Testis (tissue), 3 donors: ENCODE results near the gene PPARG. TPM values are rescaled to one million over a fixed set of nuclear protein-coding genes. Genes with fewer than 3 reads are reported as not detected.
A peak's percentile ranks its signal among the peaks of the same experiment; 100 is the strongest.

Source experiments
- DNase-seq: peaks from one replicate; pipeline ENCODE4 v3.0.0-alpha.2; 2019
- H3K27ac ChIP-seq, 2 donors: fragments of 200-600 bp; sonication (generic); one replicate each; pipeline ENCODE4 v1.5.1; 2019
- H3K27me3 ChIP-seq: fragments of 200-600 bp; sonication (generic); one replicate; pipeline ENCODE4 v1.5.1; 2019
- H3K36me3 ChIP-seq: fragments of 200-600 bp; sonication (generic); one replicate; pipeline ENCODE4 v1.5.1; 2017; ENCODE audit warnings: low read depth; ENCODE audit errors: missing control alignments
- H3K4me1 ChIP-seq: fragments of 200-600 bp; sonication (generic); one replicate; pipeline ENCODE4 v1.5.1; 2019
- H3K4me3 ChIP-seq, 2 donors: fragments of 200-600 bp; sonication (generic); one replicate each; pipeline ENCODE4 v1.5.1; 2017 to 2019
- H3K9me3 ChIP-seq: fragments of 200-600 bp; sonication (generic); one replicate; pipeline ENCODE4 v1.5.1; 2017
- CTCF ChIP-seq, 3 experiments: fragments of 450-650 bp in 2 of 3; fragments of 200-600 bp in 1 of 3; sonication (generic) in 1 of 3; IDR thresholded peaks; one replicate each; pipeline ENCODE4 v1.5.1; 2016 to 2019; ENCODE audit warnings: antibody characterized with exemption in 3 of 3, mild to moderate bottlenecking in 2 of 3, moderate library complexity in 1 of 3
- POLR2A ChIP-seq: fragments of 450-650 bp; IDR thresholded peaks from one replicate; pipeline ENCODE4 v1.6.1; 2017; ENCODE audit warnings: antibody characterized with exemption, mild to moderate bottlenecking, moderate library complexity
- WGBS, 2 donors: methylation state at CpG; one replicate each; pipeline ENCODE4 v1.1.5; 2018; 5-methylcytosine and 5-hydroxymethylcytosine counted together
- intact Hi-C: fragments of 100-400 bp; cut with DNase I; formaldehyde crosslinking; loops from one replicate; pipeline ENCODE4 v1.15.1; 2023; ENCODE audit warnings: low total_unique reads
- polyA plus RNA-seq: library from polyadenylated mRNA; stranded (reverse); fragments of 350-450 nt; fragmentation: Illumina TruSeq; extraction: RNeasy Lipid Tissue Mini Kit (QIAGEN cat#74804); gene quantifications from one replicate; pipeline ENCODE4 v1.2.3, GENCODE V29; 2014; ENCODE audit warnings: low read depth, low replicate concordance; ENCODE audit not compliant: insufficient read depth
- total RNA-seq, 2 donors: library from RNA; depleted of rRNA; stranded (reverse); fragments of >200 nt; gene quantifications; one replicate each; pipeline ENCODE4 v1.2.3, GENCODE V29; 2016

Gene PPARG
- total and polyA plus RNA-seq, 3 donors from 2014 or later = 12.1 to 18.7 (median 17.6) TPM

DNA sequence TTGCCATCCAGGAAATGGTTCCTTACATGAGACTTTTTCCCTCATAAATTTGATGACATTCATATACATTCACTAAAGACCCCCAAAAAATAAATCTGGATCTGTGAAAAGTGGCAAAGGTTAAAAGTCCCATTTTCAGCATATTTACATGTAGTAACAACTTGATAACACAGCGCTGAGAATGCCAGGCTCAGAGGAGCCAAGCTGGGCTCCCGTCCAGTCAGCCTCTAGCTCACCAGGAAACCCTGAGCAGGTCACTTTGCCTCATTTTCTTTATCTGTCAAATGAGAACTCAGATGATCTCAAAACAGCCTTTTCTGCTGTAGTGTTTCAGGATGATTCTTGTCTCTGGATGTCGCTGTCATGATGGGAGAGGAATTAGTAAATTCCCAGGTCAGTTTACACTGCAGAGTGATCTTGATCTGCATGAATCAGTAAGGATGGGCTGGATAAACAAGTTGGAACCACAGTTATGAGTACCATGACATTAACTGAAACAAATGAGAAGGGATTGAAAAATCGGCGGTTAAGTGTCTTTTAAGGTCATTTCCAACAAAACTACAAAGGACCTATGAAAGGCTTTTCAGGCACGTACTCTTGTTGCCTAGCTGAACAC is 82.8 kb downstream of the PPARG start:
- no peak overlapping the region for H3K27ac ChIP-seq

GRCh38 chr3:12372741-12373280 is 83.9 kb downstream of the PPARG start:
- Histone ChIP-seq H3K4me3 (no peak overlapping the region), H3K27ac (no peak overlapping the region), H3K36me3 (no peaks in the 10 kb centered on the region), H3K4me1 (no peaks in the 10 kb centered on the region), H3K9me3 (no peaks in the 10 kb centered on the region), H3K27me3 (no peaks in the 10 kb centered on the region)
- TF ChIP-seq POLR2A (no peak), CTCF (IDR thresholded peaks at IDR 0.05) (no peak)
- intact Hi-C loops = no loop called here
- 88 to 90% methylated on average over 2 of the region's 2 CpGs for WGBS, 2 donors
- DNase-seq = no peak

More for the DNA sequence above, 82.8 kb downstream of the PPARG start:
- TF ChIP-seq POLR2A = no peak
- TF ChIP-seq CTCF (IDR thresholded peaks at IDR 0.05) = no peak
- H3K27me3 ChIP-seq = no peaks in the 10 kb centered on the region
- intact Hi-C loops = no loop called here
- no peaks in the 10 kb centered on the region for H3K4me1 ChIP-seq
- WGBS, 2 donors = 79 to 80% methylated on average over 6 of the region's 6 CpGs
- H3K9me3 ChIP-seq = no peaks in the 10 kb centered on the region
- H3K4me3 ChIP-seq = no peak overlapping the region
- DNase-seq = peak; percentile 20
- no peaks in the 10 kb centered on the region for H3K36me3 ChIP-seq

GRCh38 chr3:12375572-12375971 is 86.7 kb downstream of the PPARG start:
- Histone ChIP-seq H3K9me3 (no peaks in the 10 kb centered on the region), H3K27ac (no peak overlapping the region), H3K36me3 (no peaks in the 10 kb centered on the region), H3K4me1 (no peaks in the 10 kb centered on the region), H3K4me3 (no peak overlapping the region), H3K27me3 (no peaks in the 10 kb centered on the region)
- TF ChIP-seq CTCF (IDR thresholded peaks at IDR 0.05) = no peak
- TF ChIP-seq POLR2A = no peak
- DNase-seq = no peak
- intact Hi-C loops = no loop called here
- WGBS, 2 donors = 79 to 81% methylated on average over 4 of the region's 4 CpGs

- H3K9me3 ChIP-seq = no peaks in the 10 kb centered on the region
- DNase-seq = no peak
- TF ChIP-seq POLR2A (no peak), CTCF (IDR thresholded peaks at IDR 0.05) (no peak)
- WGBS, 2 donors = 81 to 83% methylated on average over 5 of the region's 5 CpGs
- no peak overlapping the region for H3K4me3 ChIP-seq
- intact Hi-C loops = no loop called here
- no peaks in the 10 kb centered on the region for H3K27me3 ChIP-seq
- H3K27ac ChIP-seq = no peak overlapping the region
- no peaks in the 10 kb centered on the region for H3K36me3 ChIP-seq
- no peaks in the 10 kb centered on the region for H3K4me1 ChIP-seq
These were observed 91.0 kb downstream of the PPARG start for GRCh38 chr3:12379640-12380429.
